WTC11 (cell line): Measurements from ENCODE around the gene CREG2. TPM values are rescaled to one million over a fixed set of nuclear protein-coding genes. Genes with fewer than 3 reads are reported as not detected.

Experiments used
- ATAC-seq: fragments of 200-7000 bp; cut with Tn5 transposase; 2 replicates; pipeline ENCODE4 v1.10.0; 2021; ENCODE audit warnings: mild to moderate bottlenecking, moderate library complexity
- CTCF ChIA-PET: fragments of 300-600 bp; sonication (Branson Sonifier 250); formaldehyde crosslinking; loops from one replicate; lab custom pipeline; 2021; ENCODE audit warnings: antibody characterized with exemption; lab: Charles Lee
- POLR2A ChIA-PET: fragments of 350-600 bp; sonication (Branson Sonifier 250); formaldehyde crosslinking; loops from one replicate; lab custom pipeline; 2021; ENCODE audit warnings: antibody characterized with exemption; lab: Charles Lee
- DNase-seq: peaks from one replicate; pipeline ENCODE4 v3.0.0; 2021; ENCODE audit warnings: low spot score
- H3K27ac Mint-ChIP-seq: 2 replicates; pipeline ENCODE4 v1.8.0; 2021; ENCODE audit warnings: mixed read lengths
- H3K27me3 Mint-ChIP-seq: 2 replicates; pipeline ENCODE4 v1.8.0; 2021; ENCODE audit warnings: low read depth, mild to moderate bottlenecking, moderate library complexity, mixed read lengths
- H3K36me3 Mint-ChIP-seq: 2 replicates; pipeline ENCODE4 v1.8.0; 2021; ENCODE audit warnings: mixed read lengths
- H3K4me1 Mint-ChIP-seq: 2 replicates; pipeline ENCODE4 v1.8.0; 2022; ENCODE audit warnings: mixed read lengths
- H3K4me3 Mint-ChIP-seq: 2 replicates; pipeline ENCODE4 v1.8.0; 2021; ENCODE audit warnings: mild to moderate bottlenecking, moderate library complexity, mixed read lengths
- H3K9me3 Mint-ChIP-seq: 2 replicates; pipeline ENCODE4 v1.8.0; 2021; ENCODE audit warnings: mixed read lengths
- E2F1 ChIP-seq: sonication (generic); formaldehyde crosslinking; IDR thresholded peaks from 2 replicates; pipeline ENCODE4 v1.8.0; 2022; ENCODE audit warnings: mild to moderate bottlenecking, missing genetic modification reagents
- E2F4 ChIP-seq: sonication (generic); formaldehyde crosslinking; IDR thresholded peaks from 2 replicates; pipeline ENCODE4 v1.8.1; 2022; ENCODE audit warnings: low read depth, mild to moderate bottlenecking, moderate library complexity, missing genetic modification reagents, borderline replicate concordance
- KAT7 ChIP-seq: sonication (generic); formaldehyde crosslinking; IDR thresholded peaks from 2 replicates; pipeline ENCODE4 v1.8.1; 2023; ENCODE audit warnings: missing genetic modification reagents, mild to moderate bottlenecking, borderline replicate concordance
- MYBL2 ChIP-seq: sonication (generic); formaldehyde crosslinking; IDR thresholded peaks from 2 replicates; pipeline ENCODE4 v1.8.1; 2023; ENCODE audit warnings: mild to moderate bottlenecking, moderate library complexity, missing genetic modification reagents
- NFYB ChIP-seq: sonication (generic); formaldehyde crosslinking; conservative IDR thresholded peaks from 2 replicates; pipeline ENCODE4 v1.8.0; 2022; ENCODE audit warnings: low read depth, missing genetic modification reagents
- NR1H2 ChIP-seq: sonication (generic); formaldehyde crosslinking; IDR thresholded peaks from 2 replicates; pipeline ENCODE4 v1.9.0; 2021; ENCODE audit warnings: mild to moderate bottlenecking, moderate library complexity, missing genetic modification reagents
- STAT6 ChIP-seq: sonication (generic); formaldehyde crosslinking; conservative IDR thresholded peaks from 2 replicates; pipeline ENCODE4 v1.8.1; 2023; ENCODE audit warnings: mild to moderate bottlenecking, low read depth, missing genetic modification reagents, moderate library complexity
- TEAD4 ChIP-seq: sonication (generic); formaldehyde crosslinking; IDR thresholded peaks from 2 replicates; pipeline ENCODE4 v1.8.0; 2022; ENCODE audit warnings: mild to moderate bottlenecking, missing genetic modification reagents
- ZNF219 ChIP-seq: sonication (generic); formaldehyde crosslinking; IDR thresholded peaks from 2 replicates; pipeline ENCODE4 v1.8.0; 2023; ENCODE audit warnings: missing genetic modification reagents, mild to moderate bottlenecking, borderline replicate concordance
- ZNF423 ChIP-seq: fragments of 250-450 bp; sonication (Bioruptor Pico); IDR thresholded peaks from 2 replicates; pipeline ENCODE4 v2.1.2; 2022; ENCODE audit warnings: mild to moderate bottlenecking, moderate library complexity
- ZNF532 ChIP-seq: fragments of 250-450 bp; sonication (Bioruptor Pico); IDR thresholded peaks from 2 replicates; pipeline ENCODE4 v1.9.0; 2021; ENCODE audit warnings: mild to moderate bottlenecking, borderline replicate concordance
- ZNF671 ChIP-seq: fragments of 250-450 bp; sonication (Bioruptor Pico); IDR thresholded peaks from 2 replicates; pipeline ENCODE4 v1.8.0; 2021; ENCODE audit warnings: mild to moderate bottlenecking
- total RNA-seq: library from RNA; stranded (reverse); gene quantifications from 3 replicates; pipeline ENCODE4 v1.2.3, GENCODE V29; 2021
- TF ChIP-seq, protein P1 (sequence below): sonication (generic); formaldehyde crosslinking; conservative IDR thresholded peaks from 2 replicates; pipeline ENCODE4 v1.8.1; 2022; ENCODE audit warnings: mild to moderate bottlenecking, missing genetic modification reagents
- TF ChIP-seq, protein P2 (sequence below): sonication (generic); formaldehyde crosslinking; IDR thresholded peaks from 2 replicates; pipeline ENCODE4 v1.8.0; 2023; ENCODE audit warnings: mild to moderate bottlenecking, missing genetic modification reagents
- TF ChIP-seq, protein P3 (sequence below): fragments of 250-450 bp; sonication (Bioruptor Pico); IDR thresholded peaks from 2 replicates; pipeline ENCODE4 v1.8.0; 2021; ENCODE audit warnings: mild to moderate bottlenecking

CREG2 gene
- total RNA-seq, 1 experiment from 2014 or later = 1.6 TPM

- no peak for TF ChIP-seq E2F4 (CRISPR knock-in tag)
These were observed 24.9 kb upstream of the CREG2 start (continued) for GRCh38 chr2:101412092-101412694.

- peaks cover 11% of the 10 kb centered on the region for H3K9me3 Mint-ChIP-seq
- CTCF ChIA-PET = interaction anchor here (0.6 to 1.1 kb wide), 2 partner anchors 69 to 135 kb away, joined by 3 to 4 read pairs; no protein-coding TSS in a partner anchor
- no peak overlapping the region for H3K4me3 Mint-ChIP-seq
- no peak for ATAC-seq
- DNase-seq = no peak
- peaks cover 11% of the 10 kb centered on the region; the same call in 1 of the 2 replicates for H3K4me1 Mint-ChIP-seq
- no peak overlapping the region for H3K27ac Mint-ChIP-seq
- POLR2A ChIA-PET = no interaction called here
- H3K27me3 Mint-ChIP-seq = no peaks in the 10 kb centered on the region; the same call in 1 of the 2 replicates
- no peak for TF ChIP-seq E2F1
- TF ChIP-seq, protein P1, sequence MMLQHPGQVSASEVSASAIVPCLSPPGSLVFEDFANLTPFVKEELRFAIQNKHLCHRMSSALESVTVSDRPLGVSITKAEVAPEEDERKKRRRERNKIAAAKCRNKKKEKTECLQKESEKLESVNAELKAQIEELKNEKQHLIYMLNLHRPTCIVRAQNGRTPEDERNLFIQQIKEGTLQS (CRISPR knock-in tag) = no peak
- TF ChIP-seq ZNF532 (CRISPR knock-in tag) = no peak
- no peak for TF ChIP-seq MYBL2 (CRISPR knock-in tag)
- no peak for TF ChIP-seq NR1H2 (CRISPR knock-in tag)
- TF ChIP-seq ZNF671 (CRISPR knock-in tag) = no peak
- no peak for TF ChIP-seq KAT7 (CRISPR knock-in tag)
- TF ChIP-seq, protein P2, sequence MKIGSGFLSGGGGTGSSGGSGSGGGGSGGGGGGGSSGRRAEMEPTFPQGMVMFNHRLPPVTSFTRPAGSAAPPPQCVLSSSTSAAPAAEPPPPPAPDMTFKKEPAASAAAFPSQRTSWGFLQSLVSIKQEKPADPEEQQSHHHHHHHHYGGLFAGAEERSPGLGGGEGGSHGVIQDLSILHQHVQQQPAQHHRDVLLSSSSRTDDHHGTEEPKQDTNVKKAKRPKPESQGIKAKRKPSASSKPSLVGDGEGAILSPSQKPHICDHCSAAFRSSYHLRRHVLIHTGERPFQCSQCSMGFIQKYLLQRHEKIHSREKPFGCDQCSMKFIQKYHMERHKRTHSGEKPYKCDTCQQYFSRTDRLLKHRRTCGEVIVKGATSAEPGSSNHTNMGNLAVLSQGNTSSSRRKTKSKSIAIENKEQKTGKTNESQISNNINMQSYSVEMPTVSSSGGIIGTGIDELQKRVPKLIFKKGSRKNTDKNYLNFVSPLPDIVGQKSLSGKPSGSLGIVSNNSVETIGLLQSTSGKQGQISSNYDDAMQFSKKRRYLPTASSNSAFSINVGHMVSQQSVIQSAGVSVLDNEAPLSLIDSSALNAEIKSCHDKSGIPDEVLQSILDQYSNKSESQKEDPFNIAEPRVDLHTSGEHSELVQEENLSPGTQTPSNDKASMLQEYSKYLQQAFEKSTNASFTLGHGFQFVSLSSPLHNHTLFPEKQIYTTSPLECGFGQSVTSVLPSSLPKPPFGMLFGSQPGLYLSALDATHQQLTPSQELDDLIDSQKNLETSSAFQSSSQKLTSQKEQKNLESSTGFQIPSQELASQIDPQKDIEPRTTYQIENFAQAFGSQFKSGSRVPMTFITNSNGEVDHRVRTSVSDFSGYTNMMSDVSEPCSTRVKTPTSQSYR (CRISPR knock-in tag) = no peak
- TF ChIP-seq ZNF219 (CRISPR knock-in tag) = no peak
- no peak for TF ChIP-seq ZNF423 (CRISPR knock-in tag)
- TF ChIP-seq, protein P3, sequence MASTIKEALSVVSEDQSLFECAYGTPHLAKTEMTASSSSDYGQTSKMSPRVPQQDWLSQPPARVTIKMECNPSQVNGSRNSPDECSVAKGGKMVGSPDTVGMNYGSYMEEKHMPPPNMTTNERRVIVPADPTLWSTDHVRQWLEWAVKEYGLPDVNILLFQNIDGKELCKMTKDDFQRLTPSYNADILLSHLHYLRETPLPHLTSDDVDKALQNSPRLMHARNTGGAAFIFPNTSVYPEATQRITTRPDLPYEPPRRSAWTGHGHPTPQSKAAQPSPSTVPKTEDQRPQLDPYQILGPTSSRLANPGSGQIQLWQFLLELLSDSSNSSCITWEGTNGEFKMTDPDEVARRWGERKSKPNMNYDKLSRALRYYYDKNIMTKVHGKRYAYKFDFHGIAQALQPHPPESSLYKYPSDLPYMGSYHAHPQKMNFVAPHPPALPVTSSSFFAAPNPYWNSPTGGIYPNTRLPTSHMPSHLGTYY (CRISPR knock-in tag) = no peak
- TF ChIP-seq STAT6 (CRISPR knock-in tag) = no peak
- TF ChIP-seq TEAD4 (CRISPR knock-in tag) = no peak
- TF ChIP-seq NFYB (CRISPR knock-in tag) = no peak
- TF ChIP-seq, all 79 proteins: peak for 0
- H3K36me3 Mint-ChIP-seq = peaks cover 8% of the 10 kb centered on the region; the same call in 1 of the 2 replicates
These were observed 23.4 kb upstream of the CREG2 start for GRCh38 chr2:101410746-101411145.
